GDM1 (cell line): ENCODE results near the gene CDH13.

Source experiments
- DNase-seq: peaks from one replicate; lab custom pipeline; 2025; lab: John Stamatoyannopoulos, UW

CDH13 gene

DNA sequence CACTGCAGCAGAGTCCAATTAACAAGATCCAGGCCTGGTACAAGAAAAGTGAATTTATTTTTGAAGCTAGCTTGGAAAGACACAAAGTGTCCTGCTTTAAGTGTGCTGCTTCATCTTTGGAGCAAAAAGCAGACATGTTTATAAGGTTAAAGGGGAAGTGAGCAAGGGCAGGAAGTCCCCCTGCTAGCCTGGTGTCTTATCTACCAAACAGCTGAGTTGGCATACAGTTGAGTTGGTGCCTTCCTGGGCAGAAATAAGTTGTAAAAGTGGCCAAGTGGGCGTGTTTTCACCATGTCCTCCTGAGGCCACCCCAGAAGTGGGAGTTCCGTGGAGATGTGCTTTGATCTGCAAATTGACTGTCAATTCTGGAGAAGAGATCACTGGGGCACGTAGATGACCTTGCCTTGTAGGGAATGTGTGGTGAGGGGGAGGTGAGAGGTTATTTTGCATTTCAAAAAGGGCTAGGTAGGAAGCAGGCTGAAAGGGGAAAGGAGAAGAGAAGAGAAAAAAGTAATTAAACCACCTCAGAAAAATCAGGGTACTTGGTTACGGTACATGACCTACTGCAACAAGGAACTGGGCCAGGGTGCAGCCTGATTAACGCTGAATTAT is 1142.7 kb downstream of the CDH13 start:
- DNase-seq = no peak

GRCh38 chr16:83771306-83771942 is 1144.7 kb downstream of the CDH13 start:
- no peak for DNase-seq

DNA sequence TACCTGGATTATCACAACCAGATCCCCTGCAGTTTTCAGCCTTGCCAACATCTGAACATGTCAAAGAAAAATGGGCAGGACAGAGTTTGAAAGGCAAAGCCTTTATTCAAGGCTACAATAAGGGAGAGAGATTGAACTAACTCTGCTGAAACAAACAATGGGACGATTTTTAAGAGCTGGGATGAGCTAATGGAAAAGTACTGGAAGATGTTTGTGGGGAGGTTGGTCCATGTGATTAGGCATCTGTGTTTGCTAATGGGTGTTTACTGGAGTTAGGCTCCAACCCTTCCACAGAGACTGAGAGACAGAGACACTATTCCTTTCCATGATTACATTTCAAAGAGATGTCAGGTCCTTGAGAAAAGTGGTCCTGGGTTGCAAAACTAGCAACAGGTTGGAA is 1146.0 kb downstream of the CDH13 start:
- no peak for DNase-seq

DNA sequence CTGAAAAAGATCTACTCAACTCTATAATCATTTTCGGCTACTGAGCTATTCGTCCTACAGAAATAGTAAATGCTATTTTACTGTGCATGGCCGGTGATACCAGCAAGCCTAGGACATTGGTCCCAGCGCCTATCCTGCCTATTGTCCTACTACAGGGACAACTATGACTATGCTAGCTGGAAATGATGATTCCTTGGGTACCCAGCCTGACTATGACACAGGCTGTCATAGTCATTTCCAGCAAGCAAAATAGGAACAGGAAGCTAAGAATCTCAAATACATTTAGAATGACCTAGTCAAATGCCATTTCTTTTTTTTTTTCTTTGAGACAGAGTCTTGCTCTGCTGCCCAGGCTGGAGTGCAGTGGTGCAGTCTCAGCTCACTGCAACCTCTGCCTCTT is 1147.3 kb downstream of the CDH13 start:
- DNase-seq = no peak

- DNase-seq = no peak
Observed at GRCh38 chr16:83776944-83777343, 1150.2 kb downstream of the CDH13 start.

- DNase-seq = no peak
Observed at GRCh38 chr16:83779886-83780285, 1153.1 kb downstream of the CDH13 start.

- no peak for DNase-seq
Observed at GRCh38 chr16:83785455-83785854, 1158.7 kb downstream of the CDH13 start.

DNA sequence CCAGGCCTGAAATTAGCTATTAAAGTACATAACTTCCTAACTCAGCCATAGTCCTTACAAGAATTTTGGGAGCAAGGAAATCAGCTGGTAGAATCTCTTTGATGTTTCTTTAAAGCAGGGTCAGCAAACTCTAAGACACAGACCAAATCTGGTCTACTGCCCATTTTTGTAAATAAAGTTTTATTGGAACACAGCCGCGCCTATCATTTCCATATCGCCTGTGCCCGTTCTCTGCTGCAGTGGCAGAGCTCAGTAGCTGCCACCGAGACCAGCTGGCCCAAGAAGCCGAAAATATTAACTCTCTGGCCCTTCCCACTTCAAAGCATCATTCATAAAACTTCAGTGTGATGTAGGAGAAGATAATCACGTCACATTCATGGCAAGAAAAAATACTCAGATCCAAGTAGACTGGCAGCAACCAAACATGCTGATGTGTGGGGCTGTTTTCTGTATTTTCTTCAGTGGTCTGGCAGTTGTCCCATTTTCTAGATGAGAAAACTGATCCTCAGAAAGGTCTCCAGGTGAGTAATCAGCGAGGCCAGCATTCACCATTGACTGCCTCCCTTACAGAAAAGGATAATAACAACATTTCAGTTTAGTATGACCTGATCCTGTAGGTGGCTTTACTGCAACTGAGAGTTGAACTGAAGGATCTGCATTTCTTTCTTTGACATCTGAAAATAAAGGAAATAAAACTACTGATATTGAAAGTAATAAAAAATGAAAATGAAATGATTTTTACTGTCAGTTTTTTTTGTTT is 1163.1 kb downstream of the CDH13 start:
- no peak for DNase-seq

- DNase-seq = no peak
Observed at GRCh38 chr16:83791916-83792315, 1165.1 kb downstream of the CDH13 start.

DNA sequence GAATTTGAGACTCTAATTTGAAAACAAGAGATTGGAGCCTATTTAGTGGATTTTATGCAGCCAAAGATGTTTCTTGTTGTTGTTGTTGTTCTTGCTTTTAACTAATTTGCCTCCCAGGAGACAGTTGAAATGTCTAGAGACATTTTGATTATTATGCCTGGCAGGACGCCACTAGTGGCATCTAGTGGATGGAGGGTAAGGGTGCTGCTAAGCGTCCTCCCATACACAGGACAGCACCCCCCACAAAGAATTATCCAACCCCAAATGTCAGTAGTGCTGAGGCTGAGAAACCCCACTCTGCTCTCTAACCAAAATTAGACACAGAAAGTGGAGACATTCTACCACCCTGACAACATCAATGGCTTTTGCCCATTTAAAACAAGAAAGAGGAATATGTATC is 1165.6 kb downstream of the CDH13 start:
- no peak for DNase-seq

DNA sequence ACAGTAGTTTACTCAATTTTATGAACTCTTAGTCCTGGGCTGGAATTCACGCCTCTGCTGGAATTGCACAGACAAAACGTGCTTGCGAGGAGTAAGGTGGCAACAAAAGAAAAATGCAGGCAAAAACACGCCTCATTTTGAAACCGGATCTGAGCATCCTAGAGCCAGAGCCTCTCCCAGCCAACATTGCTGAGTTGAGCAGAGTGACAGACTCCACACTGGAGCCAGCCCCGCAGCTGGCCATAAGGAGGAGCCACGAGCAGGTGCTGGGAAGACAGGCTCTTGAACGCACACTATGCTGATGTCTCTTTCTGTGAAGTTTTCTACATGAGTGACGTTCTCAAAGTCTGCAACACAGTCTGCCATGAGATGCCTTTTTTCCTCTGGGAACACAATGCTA is 1166.4 kb downstream of the CDH13 start:
- DNase-seq = no peak

GRCh38 chr16:83794860-83795554 is 1168.2 kb downstream of the CDH13 start:
- no peak for DNase-seq

DNA sequence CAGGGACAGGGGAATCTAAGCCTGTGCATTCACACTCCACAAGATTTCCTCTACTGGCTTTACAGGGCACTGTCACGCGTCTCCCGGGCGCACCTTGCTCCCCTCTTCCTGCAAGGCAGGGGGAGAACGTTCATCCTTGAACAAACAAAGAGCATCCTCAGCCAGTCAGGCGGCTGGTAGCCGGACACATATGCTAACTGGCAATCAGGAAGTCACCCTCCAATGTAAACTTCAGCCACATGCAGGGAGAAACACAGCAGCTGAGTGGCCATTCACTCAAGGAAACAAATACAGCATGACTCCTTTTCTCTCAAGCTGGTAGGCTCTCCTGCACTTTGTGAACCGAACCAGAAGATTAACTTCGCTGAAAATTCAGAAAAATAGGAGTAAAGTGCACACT is 1170.2 kb downstream of the CDH13 start:
- DNase-seq = no peak

DNA sequence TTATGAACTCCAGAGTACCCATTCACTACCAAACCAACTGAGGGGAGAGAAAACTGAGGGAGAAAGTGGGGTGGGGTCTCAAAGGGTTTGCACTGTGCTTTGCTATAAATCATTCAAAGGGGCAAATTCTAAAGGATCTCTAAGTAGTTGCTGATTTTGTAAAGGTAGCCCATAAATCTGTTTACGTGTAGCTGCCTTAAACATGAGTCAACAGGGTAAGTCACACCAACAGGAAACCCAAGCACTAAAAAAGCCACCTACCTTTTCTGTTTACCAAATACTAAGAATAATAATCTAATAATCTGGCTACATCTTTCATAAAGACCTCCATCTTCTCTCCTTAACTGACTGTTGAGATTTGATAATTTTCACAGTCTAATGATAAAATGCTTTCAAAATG is 1172.6 kb downstream of the CDH13 start:
- no peak for DNase-seq

DNA sequence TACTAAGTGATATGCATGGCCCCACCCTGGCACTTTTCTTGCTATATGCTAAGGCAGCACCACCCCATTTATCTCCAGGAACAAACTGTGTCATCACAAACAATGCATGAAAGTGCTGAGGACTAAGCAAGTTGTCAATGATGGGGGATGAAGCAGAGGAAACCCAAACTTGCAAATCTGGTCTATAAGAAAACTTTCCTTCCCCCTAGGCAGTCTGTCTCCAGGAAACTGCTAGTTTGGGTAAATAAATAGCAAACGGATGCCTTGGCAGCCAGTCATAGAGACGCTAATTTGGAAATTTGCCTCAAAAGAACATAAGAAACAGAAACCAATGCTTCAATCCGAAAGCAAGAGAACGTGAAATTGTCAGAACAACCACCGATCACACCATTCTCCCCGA is 1175.4 kb downstream of the CDH13 start:
- DNase-seq = no peak

DNA sequence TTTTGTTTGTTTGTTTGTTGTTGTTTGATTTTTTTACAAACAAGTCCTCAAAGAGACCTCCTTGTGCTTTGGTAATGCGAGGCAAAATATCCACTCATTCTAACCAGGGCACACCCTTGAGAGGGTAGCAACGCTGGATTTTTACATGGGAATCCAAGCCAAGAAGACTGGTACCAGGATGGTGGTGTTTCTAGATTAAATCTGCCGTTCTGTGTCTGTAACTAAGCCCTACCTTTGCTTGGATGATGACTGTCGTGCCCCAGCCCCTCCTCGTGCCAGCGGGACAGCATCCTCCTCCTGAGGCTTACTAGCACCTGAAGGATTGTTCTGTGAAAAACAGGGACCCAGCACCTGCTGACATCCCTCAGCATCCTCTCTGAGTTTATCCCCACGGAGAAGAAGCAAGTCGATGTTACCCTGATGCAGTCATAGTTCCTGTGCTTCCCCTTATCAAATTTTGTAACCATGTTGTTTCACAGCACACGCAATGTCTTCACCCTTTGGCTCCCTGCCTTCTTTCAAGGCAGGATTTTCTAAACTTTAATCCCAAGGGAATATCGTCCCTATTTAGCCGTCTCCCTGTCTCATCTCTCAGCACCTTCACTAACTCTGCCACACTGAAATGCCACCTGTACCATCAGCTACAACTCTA is 1175.9 kb downstream of the CDH13 start:
- DNase-seq = no peak

DNA sequence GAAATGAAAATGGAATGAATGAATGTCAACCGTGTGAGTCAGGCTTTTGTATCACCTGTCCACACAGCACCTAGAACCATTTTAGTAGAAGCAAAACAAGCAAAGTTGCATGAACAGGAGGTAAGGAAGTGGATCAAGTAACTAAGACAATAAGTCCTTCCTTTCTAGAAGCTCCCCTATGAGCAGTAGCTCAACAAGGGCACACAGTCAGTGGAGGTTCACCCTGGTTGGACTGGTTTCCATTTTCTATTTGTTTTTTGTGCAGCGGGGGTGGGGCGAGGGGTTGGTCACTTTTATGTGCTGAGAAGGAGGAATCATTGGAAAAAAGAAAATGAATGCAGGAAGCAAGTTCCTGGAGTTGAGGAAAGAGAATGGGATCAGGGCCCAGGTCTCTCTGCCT is 1177.0 kb downstream of the CDH13 start:
- DNase-seq = no peak

DNA sequence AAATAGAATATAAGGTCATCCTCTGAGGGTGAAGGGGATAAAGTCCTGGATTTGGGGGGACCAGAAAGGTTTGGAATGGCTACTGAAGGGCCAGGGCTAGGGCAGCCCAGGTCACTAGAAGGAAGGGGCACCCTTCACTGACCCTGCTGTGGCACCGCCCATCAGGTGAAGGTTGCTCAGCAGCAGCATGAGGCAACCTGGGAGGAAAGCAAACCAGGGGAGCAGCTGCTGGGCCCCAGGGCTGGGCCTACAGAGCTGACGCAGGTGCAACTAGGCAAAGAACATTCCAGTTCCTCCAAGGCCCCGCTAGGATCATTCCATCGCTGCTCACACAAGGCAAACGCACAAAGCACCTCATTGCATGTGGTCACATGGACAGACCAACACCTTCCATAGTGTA is 1177.6 kb downstream of the CDH13 start:
- no peak for DNase-seq

DNA sequence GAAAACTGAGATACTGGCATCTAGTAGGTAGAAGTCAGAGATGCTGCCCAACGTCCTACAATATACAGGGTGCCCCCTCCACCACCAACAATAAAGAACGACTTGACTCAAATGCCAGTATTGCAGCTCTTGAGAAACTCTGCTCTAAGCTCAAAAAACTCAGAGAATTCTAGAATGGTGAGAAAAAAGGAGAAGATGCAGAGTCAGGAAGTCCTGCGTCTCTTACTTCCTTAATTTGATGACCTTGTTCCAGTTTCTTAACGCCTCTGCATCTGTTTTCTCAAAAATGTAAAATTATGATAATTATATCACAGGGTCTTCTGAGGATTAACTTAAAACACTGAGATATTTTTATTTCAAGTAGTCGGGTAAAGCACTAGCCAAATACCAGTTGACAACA is 1179.3 kb downstream of the CDH13 start:
- no peak for DNase-seq

DNA sequence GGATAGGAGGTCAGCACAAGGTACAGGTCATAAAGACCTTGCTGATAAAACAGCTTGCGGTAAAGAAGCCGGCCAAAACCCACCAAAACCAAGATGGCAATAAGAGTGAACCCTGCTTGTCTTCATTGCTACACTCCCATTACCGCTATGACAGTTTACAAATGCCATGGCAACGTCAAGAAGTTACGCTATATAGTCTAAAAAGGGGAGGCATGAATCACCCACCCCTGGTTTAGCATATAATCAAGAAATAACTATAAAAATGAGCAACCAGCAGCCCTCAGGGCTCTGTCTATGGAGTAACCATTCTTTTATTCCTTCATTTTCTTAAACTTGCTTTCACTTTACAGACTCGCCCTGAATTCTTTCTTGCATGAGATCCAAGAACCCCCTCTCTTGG is 1180.0 kb downstream of the CDH13 start:
- no peak for DNase-seq

DNA sequence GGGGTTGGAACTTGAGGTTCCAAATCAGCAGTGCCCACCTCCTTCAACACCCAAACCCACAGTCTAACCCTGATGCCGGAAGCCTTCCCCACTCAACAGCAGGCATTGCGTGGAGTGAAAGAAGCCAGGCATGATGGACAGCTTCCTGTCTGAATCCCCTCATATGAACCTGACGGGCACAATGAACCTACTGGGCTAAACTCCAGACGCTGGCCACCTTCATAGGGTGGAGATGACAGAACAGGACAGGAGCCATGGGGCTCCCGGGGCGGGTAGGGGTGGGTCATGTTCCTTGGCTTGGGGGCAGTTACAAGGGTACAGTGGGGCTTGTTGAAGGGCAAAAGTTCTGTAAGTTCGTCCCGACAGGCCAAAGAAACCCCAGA is 1180.5 kb downstream of the CDH13 start:
- DNase-seq = no peak
